Ovary (tissue), 9 donors: Measurements from ENCODE around the gene ANKRD23. TPM values are rescaled to one million over a fixed set of nuclear protein-coding genes. Genes with fewer than 3 reads are reported as not detected.

Experiments
- DNase-seq, 5 donors: peaks; one replicate each; pipeline ENCODE4 v3.0.0-alpha.2; 2019 to 2020
- H3K27ac ChIP-seq, 2 donors: fragments of 200-600 bp; one replicate each; pipeline versions ENCODE4 v1.5.1 to v1.8.0; 2019 to 2022
- H3K27me3 ChIP-seq: fragments of 200-600 bp; one replicate; pipeline ENCODE4 v1.8.0; 2022
- H3K36me3 ChIP-seq: fragments of 200-600 bp; sonication (generic); one replicate; pipeline ENCODE4 v1.5.1; 2019
- H3K4me1 ChIP-seq: one replicate; pipeline ENCODE4 v1.8.1; 2013; ENCODE audit warnings: mild to moderate bottlenecking, moderate library complexity; ENCODE audit not compliant: insufficient read depth
- H3K4me3 ChIP-seq: fragments of 200-600 bp; sonication (generic); one replicate; pipeline ENCODE4 v1.5.1; 2017
- H3K9me3 ChIP-seq, 2 donors: fragments of 200-600 bp in 1 of 2; sonication (generic) in 1 of 2; one replicate each; pipeline versions ENCODE4 v1.5.1 to v1.8.1; 2013 to 2019; ENCODE audit warnings: mild to moderate bottlenecking in 1 of 2, moderate library complexity in 1 of 2
- CTCF ChIP-seq, 3 donors: fragments of 450-650 bp in 2 of 3; fragments of 200-600 bp in 1 of 3; IDR thresholded peaks; one replicate each; pipeline versions ENCODE4 v1.5.1 to v1.8.0; 2016 to 2022; ENCODE audit warnings: antibody characterized with exemption in 3 of 3, mild to moderate bottlenecking in 1 of 3
- EP300 ChIP-seq: sonication (generic); formaldehyde crosslinking; IDR thresholded peaks from one replicate; pipeline ENCODE4 v1.6.1; 2017; ENCODE audit warnings: antibody characterized with exemption
- POLR2A ChIP-seq: fragments of 450-650 bp; IDR thresholded peaks from one replicate; pipeline ENCODE4 v1.6.1; 2017; ENCODE audit warnings: antibody characterized with exemption, mild to moderate bottlenecking, moderate library complexity
- WGBS, 3 donors: extraction: QIAGEN DNeasy Blood & Tissue Kit in 1 of 3; methylation state at CpG; one replicate each; pipeline versions ENCODE4 v1.1.5 to v1.1.7; 2013 to 2017; 5-methylcytosine and 5-hydroxymethylcytosine counted together
- intact Hi-C, 4 donors: fragments of 100-400 bp; cut with DNase I; formaldehyde crosslinking; loops; one replicate each; pipeline versions ENCODE4 v1.11.0 to v1.15.1; 2022 to 2023
- polyA plus RNA-seq, 2 donors: library from polyadenylated mRNA; stranded (reverse); fragments of 200-250 nt in 1 of 2; fragments of 350-450 nt in 1 of 2; fragmentation: Illumina TruSeq in 1 of 2; extraction: RNeasy Lipid Tissue Mini Kit (QIAGEN cat#74804) in 1 of 2; gene quantifications; one replicate each; pipeline ENCODE4 v1.2.3, GENCODE V29; 2013 to 2014
- total RNA-seq, 7 donors: library from RNA; depleted of rRNA in 2 of 7; stranded (reverse); fragments of >200 nt in 2 of 7; fragmentation: NEBNext Ultra II Directional in 3 of 7; extraction: Animal tissue kit (Norgen Biotek cat#: 25700) in 3 of 7; gene quantifications; one replicate each; pipeline versions ENCODE4 v1.1.0 to v1.2.4, GENCODE V29; 2016 to 2023
- donor health status: DM: no; HTN: no; CAD: no; lungs with moderate emphysema.
- donor health status: DM: no; HTN: no; CAD: no.
- donor health status: Bipolar disorder and iron deficiency.
- donor health status: DM: yes; HTN: yes; CAD: no.
- donor health status: DM: no; HTN: no; CAD: no.
- donor health status: DM: yes; HTN: yes; CAD: no.

ANKRD23 gene
- total and polyA plus RNA-seq, 9 donors = 1.4 to 14.1 (median 8.4) TPM

- Histone ChIP-seq H3K27me3 (no peaks in the 10 kb centered on the region), H3K4me1 (peaks cover 14% of the 10 kb centered on the region), H3K9me3 (no peaks in the 10 kb centered on the region), H3K27ac (no peak overlapping the region), H3K36me3 (no peaks in the 10 kb centered on the region), H3K4me3 (no peak overlapping the region)
- no peak for DNase-seq
- no peak for TF ChIP-seq CTCF (IDR thresholded peaks at IDR 0.05)
- TF ChIP-seq POLR2A = no peak
- TF ChIP-seq EP300 = no peak
- intact Hi-C loops = no loop called here
- 73 to 83% (median 77%) methylated on average over 4 of the region's 4 CpGs for WGBS, 3 donors
Measured at GRCh38 chr2:96822786-96823185, 21.0 kb downstream of the ANKRD23 start.

GRCh38 chr2:96821113-96821675 is 22.6 kb downstream of the ANKRD23 start:
- TF ChIP-seq POLR2A = no peak
- TF ChIP-seq EP300 = no peak
- TF ChIP-seq CTCF (IDR thresholded peaks at IDR 0.05) = no peak
- Histone ChIP-seq H3K36me3 (no peaks in the 10 kb centered on the region), H3K4me3 (no peak overlapping the region), H3K4me1 (peaks cover 20% of the 10 kb centered on the region), H3K27ac (no peak overlapping the region), H3K9me3 (no peaks in the 10 kb centered on the region), H3K27me3 (no peaks in the 10 kb centered on the region)
- intact Hi-C loops = no loop called here
- WGBS, 3 donors = 77 to 86% (median 78%) methylated on average over 11 of the region's 11 CpGs
- DNase-seq = no peak

GRCh38 chr2:96819876-96820511 is 23.8 kb downstream of the ANKRD23 start:
- no peak for TF ChIP-seq POLR2A
- TF ChIP-seq CTCF (IDR thresholded peaks at IDR 0.05) = no peak
- TF ChIP-seq EP300 = no peak
- DNase-seq = no peak
- H3K4me1 ChIP-seq = peaks cover 20% of the 10 kb centered on the region
- no peaks in the 10 kb centered on the region for H3K9me3 ChIP-seq
- no peak overlapping the region for H3K27ac ChIP-seq
- no peak overlapping the region for H3K4me3 ChIP-seq
- 87 to 93% (median 88%) methylated on average over 12 of the region's 12 CpGs for WGBS, 3 donors
- no peaks in the 10 kb centered on the region for H3K27me3 ChIP-seq
- intact Hi-C loops = no loop called here
- no peaks in the 10 kb centered on the region for H3K36me3 ChIP-seq

- Histone ChIP-seq H3K27ac (no peak overlapping the region), H3K4me1 (peaks cover 20% of the 10 kb centered on the region), H3K9me3 (no peaks in the 10 kb centered on the region), H3K27me3 (no peaks in the 10 kb centered on the region), H3K36me3 (no peaks in the 10 kb centered on the region), H3K4me3 (no peak overlapping the region)
- 75 to 86% (median 85%) methylated on average over 10 of the region's 10 CpGs for WGBS, 3 donors
- TF ChIP-seq CTCF (IDR thresholded peaks at IDR 0.05) = no peak
- no peak for TF ChIP-seq EP300
- TF ChIP-seq POLR2A = no peak
- intact Hi-C loops = no loop called here
- no peak for DNase-seq
Measured at GRCh38 chr2:96819128-96819875, 24.5 kb downstream of the ANKRD23 start.
